DMS153 treated with DMSO at 0.1 percent for 48 hours (cell line): Measurements from ENCODE around the gene CALML5.
A peak's percentile ranks its signal among the peaks of the same experiment; 100 is the strongest.

Experiments
- DNase-seq: peaks from one replicate; lab custom pipeline; 2025; ENCODE audit not compliant: unreplicated experiment; lab: John Stamatoyannopoulos, UW

CALML5 gene

DNA sequence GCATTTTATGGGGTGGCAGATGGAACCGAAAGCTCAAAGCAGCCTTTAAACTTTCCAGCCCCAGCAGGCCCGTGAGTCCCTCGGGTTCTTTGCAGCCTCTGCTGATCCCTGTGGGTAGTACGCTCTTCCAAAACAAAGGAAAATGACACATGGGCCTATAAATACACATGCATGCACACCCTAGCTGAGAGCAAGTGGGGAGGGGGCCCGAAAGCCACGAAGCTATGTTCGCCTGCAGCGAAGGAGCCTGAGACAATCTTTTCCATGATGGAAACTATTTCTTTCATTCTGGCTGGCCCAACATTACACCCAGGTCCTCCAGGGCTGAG lies 32.2 kb downstream of the CALML5 start:
- no peak for DNase-seq

DNA sequence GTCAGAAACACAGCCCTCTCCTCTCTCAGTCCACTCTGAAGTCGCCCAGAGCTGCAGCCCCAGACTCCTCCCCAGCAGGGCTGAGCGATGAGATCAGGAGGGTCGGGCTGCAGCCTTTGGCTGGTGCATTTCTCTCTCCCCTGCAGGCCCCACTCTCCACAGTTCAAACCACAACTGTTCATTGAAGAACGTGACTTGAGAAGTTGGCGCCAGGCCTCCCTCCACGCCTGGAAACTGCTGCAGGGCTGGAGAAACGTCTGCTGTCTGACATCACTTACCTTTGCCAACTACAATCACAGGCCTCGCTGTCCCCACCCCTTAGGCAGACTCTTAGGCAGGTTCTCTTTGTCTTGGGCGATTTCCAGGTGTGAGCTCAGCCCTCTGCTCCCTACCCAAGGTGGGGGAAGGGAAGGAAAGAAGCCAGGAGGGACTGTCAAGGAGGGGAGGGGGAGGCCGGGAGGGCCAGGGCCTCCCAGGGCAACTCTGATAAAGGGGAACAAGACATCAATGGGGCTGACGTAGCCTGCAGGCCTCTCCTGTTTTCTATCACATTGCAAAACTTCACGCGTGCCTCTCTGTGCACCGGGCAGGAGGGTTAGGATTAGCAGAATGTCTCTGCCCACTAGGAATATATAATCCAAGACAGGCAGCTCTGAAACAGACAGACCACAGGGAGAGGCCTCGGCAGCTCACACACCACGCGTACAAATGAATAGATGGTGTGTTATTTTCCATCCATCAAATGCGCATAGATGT lies 32.7 kb downstream of the CALML5 start:
- peak; percentile 47 for DNase-seq

DNA sequence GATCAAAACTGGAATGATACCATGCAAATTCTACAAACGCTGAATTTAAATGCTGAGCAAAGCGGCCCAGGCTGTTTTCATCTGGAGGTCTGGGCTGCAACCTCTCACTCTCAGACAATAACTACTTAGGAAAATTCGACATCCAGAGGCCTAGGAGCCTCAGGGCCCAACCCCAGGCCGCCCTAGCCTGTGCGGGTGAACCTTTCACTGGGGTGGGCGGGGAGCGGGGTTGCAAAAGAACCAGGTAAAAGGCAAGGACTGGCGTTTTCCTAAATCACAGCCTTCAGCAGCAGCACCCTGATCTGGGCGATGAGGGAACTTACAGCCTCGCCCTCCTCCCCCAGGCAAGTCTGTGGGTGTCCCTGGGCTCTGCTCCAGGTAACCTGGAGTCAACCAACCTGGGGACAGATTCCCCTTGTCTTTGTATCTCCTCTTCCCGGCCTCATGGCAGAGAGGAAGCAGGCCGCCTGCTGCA lies 33.4 kb downstream of the CALML5 start:
- no peak for DNase-seq

DNA sequence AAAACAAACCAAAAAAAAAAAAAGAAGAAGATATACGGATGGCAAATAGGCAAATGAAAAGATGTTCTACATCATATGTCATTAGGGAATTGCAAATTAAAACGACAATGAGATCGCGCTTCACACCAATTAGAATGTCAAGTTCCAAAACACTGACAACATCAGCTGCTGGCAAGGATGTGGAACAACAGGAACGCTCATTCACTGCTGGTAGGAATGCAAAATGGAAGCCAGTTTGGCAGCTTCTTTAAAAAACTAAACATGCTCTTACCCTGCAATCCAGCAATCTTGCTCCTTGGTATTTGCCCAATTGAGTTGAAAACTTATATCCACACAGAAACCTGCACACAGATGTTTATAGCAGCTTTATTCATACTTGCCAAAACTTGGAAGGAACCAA lies 34.8 kb downstream of the CALML5 start:
- DNase-seq, result no peak

DNA sequence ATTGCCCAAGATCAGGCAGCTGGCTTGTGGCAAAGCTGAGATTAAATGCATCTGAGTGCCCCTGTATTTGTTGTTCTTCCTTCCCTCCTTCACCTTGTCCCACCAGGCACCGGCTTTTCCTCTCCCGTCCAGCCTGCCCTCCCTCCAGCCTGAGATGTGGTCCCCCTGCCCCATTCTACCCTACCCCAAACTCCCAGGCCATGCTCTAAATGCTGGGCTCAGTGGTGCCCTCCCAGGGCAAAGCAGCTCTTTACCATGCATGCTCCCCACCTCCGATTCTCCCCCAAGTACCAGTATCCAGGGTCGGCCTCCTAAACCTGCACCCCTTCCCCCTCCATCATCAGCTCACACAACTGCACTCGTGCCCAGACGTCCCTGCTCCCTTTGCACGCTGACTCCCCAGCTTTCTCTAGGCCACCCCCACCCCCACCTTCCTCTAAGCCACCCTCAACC lies 36.5 kb downstream of the CALML5 start:
- no peak for DNase-seq

DNA sequence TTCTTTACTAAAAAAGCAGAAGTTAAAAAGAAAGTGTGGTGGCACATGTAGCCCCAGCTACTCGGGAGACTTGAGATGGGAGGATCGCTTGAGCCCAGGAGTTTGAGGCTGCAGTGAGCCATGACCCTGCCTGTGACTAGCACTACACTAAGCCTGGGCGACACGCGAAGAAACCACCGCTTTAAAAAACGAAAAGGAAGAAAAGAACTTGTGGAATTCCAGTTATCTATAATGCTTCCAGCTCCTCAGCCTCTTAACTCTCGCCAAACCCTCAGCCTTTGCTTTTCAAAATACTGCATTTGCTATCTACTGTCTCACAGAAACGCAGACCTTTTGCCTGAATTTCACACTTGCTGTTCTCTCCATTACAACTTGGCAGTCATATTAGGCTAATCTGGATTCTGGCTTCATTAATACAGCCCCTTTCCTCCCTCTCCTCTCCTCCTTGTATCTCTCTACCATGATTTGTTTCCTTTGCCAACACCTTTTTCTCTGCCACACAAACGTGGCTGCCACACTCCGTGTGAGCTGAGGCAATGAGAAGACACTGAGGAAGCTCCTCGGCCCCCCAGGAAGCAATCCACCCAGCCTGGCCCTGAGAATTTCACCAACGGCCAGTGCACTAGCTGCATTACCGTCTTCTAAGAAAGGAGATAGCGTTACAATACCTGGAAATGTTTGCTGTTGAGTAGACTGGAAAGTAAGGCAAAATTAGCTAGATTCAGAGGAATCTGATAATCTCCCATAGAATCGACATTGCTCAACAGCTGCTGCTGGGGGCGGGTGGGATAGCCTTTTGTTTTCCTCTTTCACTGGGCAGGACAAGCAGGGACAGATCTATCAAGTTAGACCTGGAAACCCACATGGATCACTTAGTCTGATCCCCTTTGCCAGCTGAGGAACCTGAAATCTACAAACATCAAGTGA lies 37.2 kb downstream of the CALML5 start:
- no peak for DNase-seq

DNA sequence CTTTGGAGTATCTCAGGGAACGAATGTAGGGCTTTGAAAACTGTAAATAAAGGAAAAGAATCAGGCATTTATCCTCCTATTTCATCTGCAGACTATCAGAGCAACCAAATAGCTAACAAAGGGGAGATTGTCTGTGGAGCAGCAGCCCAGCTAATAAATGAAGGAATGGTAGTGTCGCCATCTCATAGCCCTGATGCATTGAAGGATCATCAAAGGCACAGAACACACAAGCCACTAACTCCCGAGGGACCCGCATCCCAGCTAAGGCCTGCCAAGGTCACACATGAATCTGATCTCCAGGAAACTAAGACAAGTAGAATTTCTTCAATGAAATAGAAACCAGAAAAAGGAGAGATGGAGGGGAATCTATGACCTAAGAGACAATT lies 38.2 kb downstream of the CALML5 start:
- no peak for DNase-seq

DNA sequence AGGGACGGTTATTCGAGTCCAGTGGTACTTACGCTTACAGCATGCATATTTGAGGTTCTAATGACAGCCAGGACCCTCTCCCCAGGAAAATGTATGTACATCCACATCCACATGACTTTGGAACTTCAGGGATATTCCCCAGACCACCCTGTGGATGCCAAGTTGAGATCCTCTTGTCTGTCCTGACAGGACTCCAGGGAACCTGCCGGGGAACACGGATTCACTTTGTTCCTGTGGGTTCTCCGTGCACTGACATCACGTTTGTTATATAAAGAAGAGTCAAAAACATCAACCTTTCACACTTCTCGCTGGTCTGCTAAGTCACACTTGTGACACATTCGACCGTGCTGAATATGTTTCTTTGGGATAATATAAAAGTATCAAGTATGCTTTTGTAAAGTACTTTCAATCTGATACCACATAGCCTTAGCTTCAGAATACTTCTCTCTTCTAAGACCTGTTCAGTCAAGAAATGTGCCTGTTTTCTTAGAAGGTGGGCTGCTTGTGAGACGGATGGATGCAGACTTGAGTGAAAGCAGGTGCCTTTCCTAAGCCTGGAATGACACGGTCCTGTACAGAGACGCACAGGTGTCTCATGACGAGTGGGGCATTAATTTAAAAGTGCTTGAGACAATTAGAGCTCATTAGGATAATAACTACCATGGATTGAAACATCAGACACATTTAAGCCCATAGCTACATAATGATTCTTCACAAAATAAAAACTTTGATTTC lies 38.7 kb downstream of the CALML5 start:
- no peak for DNase-seq

DNA sequence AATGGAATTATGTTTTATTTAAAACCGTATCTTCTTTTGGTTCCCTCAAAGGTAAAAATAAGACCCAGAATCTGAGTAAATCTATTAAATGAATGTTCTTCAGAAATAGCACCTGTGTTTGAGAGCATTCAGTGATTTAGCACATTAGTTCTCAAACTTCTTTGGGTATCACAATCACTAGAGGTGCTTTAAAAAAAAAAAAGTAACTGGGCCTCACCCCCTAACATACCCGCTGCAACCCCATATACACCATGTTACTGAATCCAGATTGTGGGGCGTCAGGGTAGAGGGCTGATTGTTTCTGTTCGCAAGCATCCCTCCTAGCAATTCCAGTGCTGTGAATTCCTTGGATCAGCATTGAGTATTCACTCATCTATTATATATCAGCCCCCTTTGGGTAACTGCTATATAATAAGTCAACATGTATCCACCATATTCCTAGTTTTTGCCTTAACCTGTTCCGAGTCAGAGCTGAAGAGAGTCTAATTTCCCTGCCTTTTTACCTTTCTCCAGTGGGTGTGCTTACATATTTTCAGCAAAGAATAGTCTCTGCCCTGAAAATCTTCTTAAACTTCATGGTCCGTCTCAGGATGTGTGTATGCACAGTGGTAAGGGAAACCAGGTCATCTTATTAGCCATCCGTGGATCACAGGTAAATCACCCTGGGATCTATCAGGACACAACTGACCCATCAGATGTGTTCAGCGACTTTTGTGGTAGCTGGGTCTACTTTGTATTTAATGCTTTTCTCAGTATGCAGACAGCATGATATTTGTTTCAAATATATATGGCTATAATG lies 40.2 kb downstream of the CALML5 start:
- no peak for DNase-seq

DNA sequence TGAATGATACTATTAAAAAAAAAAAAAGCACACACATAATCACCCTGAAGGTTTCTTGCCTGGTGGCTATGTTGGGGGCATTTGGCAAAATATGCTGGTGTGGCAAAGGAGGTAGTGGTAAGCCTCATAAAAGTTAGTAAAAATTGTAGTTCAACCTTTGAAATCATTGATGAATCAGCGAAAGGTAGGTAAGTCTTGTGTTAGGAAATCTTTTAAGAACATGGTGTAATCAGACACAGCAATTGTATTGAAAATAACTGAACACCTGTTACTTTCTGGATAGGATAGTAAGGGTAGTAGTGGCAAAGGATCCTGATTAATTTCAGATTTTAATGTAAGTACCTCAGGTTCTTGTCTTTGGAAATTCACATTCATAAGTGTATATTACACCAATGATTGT lies 40.9 kb downstream of the CALML5 start:
- no peak for DNase-seq

DNA sequence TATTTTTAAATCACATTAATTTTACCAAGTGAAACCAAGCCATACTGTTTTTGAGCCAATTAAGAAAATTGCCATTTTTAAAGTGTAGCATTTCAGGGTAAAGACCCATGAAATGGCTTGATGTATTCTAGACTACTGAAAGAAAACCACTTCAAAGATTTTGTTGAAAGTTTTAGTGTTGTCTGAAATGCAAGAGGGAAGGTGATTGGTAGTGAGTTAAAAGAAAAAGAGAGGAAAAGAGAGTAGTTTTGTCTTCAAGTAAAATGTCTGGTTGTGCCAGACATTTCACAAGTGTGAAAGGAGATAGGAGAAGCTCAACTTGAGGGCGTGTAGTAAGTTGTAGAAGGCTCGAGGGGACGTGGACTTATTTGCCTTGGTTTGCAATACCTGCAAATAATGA lies 41.6 kb downstream of the CALML5 start:
- DNase-seq, result no peak

DNA sequence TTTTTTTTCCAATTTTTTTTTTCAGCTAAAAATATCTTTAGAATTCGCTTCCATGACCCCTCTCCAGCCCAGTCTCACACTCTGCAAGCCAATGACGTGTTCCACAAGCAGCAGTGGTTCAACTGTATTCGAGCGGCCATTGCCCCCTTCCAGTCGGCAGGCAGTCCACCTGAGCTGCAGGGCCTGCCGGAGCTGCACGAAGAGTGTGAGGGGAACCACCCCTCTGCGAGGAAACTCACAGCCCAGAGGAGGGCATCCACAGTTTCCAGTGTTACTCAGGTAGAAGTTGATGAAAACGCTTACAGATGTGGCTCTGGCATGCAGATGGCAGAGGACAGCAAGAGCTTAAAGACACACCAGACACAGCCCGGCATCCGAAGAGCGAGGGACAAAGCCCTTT lies 42.8 kb downstream of the CALML5 start:
- DNase-seq, result no peak

DNA sequence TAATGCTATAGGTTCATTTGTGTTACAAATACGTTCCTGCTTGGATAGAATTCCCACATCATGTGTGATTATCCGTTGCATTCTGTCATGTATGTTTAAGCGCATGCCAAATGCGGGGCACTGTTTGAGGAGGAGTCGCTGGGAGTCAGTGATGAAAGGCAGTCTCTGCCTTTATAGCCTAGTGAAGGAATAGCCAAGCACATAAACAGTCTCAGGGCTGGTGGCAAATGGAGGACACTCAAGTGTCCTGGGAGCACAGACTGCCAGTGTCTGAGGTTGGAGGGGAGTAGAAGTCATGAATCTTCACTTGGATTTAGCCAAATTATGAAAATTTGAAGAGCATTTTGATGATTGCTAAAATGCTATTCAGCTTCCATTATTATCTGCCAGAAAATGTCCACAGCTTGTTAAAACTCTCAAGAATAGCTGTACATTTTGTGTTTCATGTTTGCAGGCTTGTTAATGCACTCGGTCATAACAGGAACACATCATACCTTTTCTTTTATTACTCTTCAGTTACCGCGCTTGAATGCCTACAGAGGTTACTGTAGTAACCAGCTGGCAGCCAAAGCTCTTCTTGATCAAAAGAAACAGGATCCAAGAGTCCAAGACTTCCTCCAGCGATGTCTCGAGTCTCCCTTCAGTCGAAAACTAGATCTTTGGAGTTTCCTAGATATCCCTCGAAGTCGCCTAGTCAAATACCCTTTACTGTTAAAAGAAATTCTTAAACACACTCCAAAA lies 45.5 kb downstream of the CALML5 start:
- no peak for DNase-seq

DNA sequence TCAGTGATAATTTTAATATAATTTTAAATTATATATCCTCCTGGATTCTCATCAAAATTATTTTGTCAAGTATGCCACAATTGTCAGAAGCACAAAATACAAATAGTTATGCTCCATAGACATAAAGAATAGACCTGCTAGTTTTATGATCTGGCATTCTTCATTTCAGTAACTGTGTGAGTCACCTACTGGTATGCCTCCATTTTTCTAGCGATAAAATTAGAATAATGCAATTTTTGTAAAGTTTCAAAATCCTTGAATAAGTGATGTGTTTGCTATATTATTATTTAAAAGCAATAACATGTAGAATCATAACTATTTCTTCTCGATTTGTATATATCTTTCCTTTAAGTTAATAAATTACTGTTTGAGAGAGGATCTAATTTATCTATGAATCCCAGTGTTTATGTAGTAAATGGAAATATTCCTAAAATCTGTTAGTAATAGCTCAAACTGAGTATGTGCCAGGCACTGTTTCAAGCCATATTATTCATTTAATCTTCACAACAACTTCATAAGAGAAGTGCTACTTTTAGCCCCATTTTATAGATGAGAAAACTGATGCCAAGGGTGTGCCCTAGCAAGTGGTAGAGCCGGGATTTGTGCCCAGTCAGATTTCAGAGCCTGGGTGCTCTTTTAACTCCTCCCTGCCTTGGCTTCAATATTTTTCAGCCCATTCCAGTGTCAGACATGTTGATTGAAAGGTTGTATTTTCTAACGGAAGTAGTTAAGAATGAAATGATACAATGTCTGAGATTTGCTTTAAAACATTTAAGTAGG lies 48.6 kb downstream of the CALML5 start:
- DNase-seq, result no peak

DNA sequence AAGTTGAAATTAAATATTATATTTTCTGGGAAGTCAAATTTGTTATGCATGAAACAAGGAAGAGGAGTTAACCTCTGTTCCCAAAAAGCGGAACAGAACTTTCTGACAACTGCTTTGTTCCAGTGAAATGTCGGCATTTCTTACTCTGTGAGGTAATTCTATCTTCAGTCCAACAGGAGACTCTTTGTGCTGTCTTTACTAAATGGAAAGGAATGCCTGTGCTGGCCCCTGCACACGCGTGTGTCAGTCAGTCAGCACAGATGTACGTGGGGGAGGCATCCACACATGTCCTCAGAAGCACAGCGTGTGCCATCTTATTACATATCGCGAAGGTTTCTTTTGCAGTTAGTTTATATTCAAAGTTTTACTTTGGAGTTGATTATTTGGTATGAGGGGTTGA lies 49.5 kb downstream of the CALML5 start:
- no peak for DNase-seq

DNA sequence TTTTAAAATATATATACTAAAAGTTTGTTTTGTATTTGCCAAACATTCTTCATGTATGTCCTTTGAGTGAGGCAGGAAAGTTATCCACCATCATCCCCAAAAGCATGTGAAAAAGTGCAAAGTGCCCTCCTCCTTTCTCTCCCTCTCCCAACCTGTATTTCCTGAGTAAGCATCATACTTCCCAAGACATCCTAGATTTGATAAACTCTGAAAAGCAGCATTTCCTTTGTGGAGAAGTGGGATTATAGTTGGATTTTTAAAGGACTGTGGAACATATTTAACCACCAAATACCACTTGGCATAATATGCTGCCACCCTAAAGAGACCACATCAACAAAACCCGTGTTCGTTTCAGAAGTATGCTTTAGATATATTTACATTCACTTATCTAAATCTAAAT lies 50.1 kb downstream of the CALML5 start:
- no peak for DNase-seq
